ENCODE results near the gene WDR37. TPM values are rescaled to one million over a fixed set of nuclear protein-coding genes. Genes with fewer than 3 reads are reported as not detected.
"Not testable (repeated sequence)": the region's sequence is repeated elsewhere in the genome, so short reads cannot be mapped to it uniquely, and the experiment has no call there.

WDR37 gene
- total RNA-seq, 1 experiment from 2014 or later: 9.6 TPM

GRCh38 chr10:1157615-1157933 lies 101.4 kb downstream of the WDR37 start:
- H3K36me3 ChIP-seq (ENCODE audit: control insufficient read depth, insufficient read depth, low read length): no peaks in the 10 kb centered on the region
- no peak overlapping the region for H3K4me3 ChIP-seq (ENCODE audit: low read depth in 2 of 2, low read length in 2 of 2)
- no TSS peak for BruUV-seq (replicated peaks)
- no peak overlapping the region for H3K27ac ChIP-seq (ENCODE audit: low read length)
- H3K27me3 ChIP-seq (ENCODE audit: control insufficient read depth, insufficient read depth, low read length): no peaks in the 10 kb centered on the region
- in situ Hi-C loops (cut with HindIII; ENCODE audit: low pct_unique_long_range_greater_than_20kb, low sequenced_read_pairs) (no loop called here), intact Hi-C loops (cut with micrococcal nuclease; ENCODE audit: unreplicated experiment) (no loop called here)
- ChIA-PET CTCF (no interaction called here), POLR2A (no interaction called here)
- TF ChIP-seq, protein P1, sequence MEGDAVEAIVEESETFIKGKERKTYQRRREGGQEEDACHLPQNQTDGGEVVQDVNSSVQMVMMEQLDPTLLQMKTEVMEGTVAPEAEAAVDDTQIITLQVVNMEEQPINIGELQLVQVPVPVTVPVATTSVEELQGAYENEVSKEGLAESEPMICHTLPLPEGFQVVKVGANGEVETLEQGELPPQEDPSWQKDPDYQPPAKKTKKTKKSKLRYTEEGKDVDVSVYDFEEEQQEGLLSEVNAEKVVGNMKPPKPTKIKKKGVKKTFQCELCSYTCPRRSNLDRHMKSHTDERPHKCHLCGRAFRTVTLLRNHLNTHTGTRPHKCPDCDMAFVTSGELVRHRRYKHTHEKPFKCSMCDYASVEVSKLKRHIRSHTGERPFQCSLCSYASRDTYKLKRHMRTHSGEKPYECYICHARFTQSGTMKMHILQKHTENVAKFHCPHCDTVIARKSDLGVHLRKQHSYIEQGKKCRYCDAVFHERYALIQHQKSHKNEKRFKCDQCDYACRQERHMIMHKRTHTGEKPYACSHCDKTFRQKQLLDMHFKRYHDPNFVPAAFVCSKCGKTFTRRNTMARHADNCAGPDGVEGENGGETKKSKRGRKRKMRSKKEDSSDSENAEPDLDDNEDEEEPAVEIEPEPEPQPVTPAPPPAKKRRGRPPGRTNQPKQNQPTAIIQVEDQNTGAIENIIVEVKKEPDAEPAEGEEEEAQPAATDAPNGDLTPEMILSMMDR (IDR thresholded peaks at IDR 0.05): no peak
- TF ChIP-seq SIN3A (IDR thresholded peaks at IDR 0.05; ENCODE audit: borderline replicate concordance, insufficient read depth, low read depth, low read length) (no peak), REST (IDR thresholded peaks at IDR 0.05; ENCODE audit: insufficient read depth in 1 of 2, low read depth in 2 of 2, low read length in 1 of 2) (no peak), POLR2AphosphoS5 (IDR thresholded peaks at IDR 0.05; ENCODE audit: low read depth, low read length) (no peak), TCF7L2 (IDR thresholded peaks at IDR 0.05; ENCODE audit: low read depth, low read length) (no peak)
- H3K9me3 ChIP-seq (ENCODE audit: control insufficient read depth, insufficient read depth, low read depth, low read length): no peaks in the 10 kb centered on the region
- no peak for DNase-seq (ENCODE audit: low read depth, low spot score)
- no peaks in the 10 kb centered on the region for H3K4me1 ChIP-seq (ENCODE audit: control insufficient read depth, insufficient read depth, low read length)
- no peak for ATAC-seq

GRCh38 chr10:1158066-1158465 lies 101.9 kb downstream of the WDR37 start:
- ChIA-PET CTCF (no interaction called here), POLR2A (no interaction called here)
- TF ChIP-seq TCF7L2 (IDR thresholded peaks at IDR 0.05; ENCODE audit: low read depth, low read length) (no peak), POLR2AphosphoS5 (IDR thresholded peaks at IDR 0.05; ENCODE audit: low read depth, low read length) (no peak), SIN3A (IDR thresholded peaks at IDR 0.05; ENCODE audit: borderline replicate concordance, insufficient read depth, low read depth, low read length) (no peak)
- TF ChIP-seq, protein P1 (IDR thresholded peaks at IDR 0.05): no peak
- in situ Hi-C loops (cut with HindIII; ENCODE audit: low pct_unique_long_range_greater_than_20kb, low sequenced_read_pairs): no loop called here
- no peaks in the 10 kb centered on the region for H3K36me3 ChIP-seq (ENCODE audit: control insufficient read depth, insufficient read depth, low read length)
- H3K4me3 ChIP-seq (ENCODE audit: low read depth in 2 of 2, low read length in 2 of 2): no peak overlapping the region
- H3K4me1 ChIP-seq (ENCODE audit: control insufficient read depth, insufficient read depth, low read length): no peaks in the 10 kb centered on the region
- DNase-seq (ENCODE audit: low read depth, low spot score) (no peak), ATAC-seq (no peak)
- H3K27ac ChIP-seq (ENCODE audit: low read length): no peak overlapping the region
- no peaks in the 10 kb centered on the region for H3K9me3 ChIP-seq (ENCODE audit: control insufficient read depth, insufficient read depth, low read depth, low read length)
- no TSS peak for BruUV-seq (replicated peaks)
- intact Hi-C loops (cut with micrococcal nuclease; ENCODE audit: unreplicated experiment): no loop called here
- no peaks in the 10 kb centered on the region for H3K27me3 ChIP-seq (ENCODE audit: control insufficient read depth, insufficient read depth, low read length)

DNA sequence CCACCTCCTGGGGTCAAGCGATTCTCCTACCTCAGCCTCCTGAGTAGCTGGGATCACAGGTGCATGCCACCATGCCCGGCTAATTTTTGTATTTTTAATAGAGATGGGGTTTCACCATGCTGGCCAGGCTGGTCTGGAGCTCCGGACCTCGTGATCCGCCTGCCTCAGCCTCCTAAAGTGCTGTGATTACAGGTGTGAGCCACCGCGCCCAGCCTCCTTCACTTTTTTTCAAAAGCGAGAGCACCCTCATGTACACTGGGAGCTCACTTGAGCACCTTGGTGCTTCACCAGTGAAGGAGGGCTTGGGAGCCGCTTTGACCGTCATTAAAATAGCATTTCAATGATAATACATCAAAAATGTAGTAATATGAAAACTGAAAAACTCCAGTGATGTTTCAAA lies 102.4 kb downstream of the WDR37 start:
- DNase-seq (ENCODE audit: low read depth, low spot score); BruUV-seq (replicated peaks); POLR2A ChIA-PET; intact Hi-C loops (cut with micrococcal nuclease; ENCODE audit: unreplicated experiment); H3K4me3 ChIP-seq (ENCODE audit: low read depth in 2 of 2, low read length in 2 of 2); CTCF ChIA-PET; H3K4me1 ChIP-seq (ENCODE audit: control insufficient read depth, insufficient read depth, low read length); ATAC-seq; H3K36me3 ChIP-seq (ENCODE audit: control insufficient read depth, insufficient read depth, low read length); H3K27me3 ChIP-seq (ENCODE audit: control insufficient read depth, insufficient read depth, low read length); in situ Hi-C loops (cut with HindIII; ENCODE audit: low pct_unique_long_range_greater_than_20kb, low sequenced_read_pairs); H3K9me3 ChIP-seq (ENCODE audit: control insufficient read depth, insufficient read depth, low read depth, low read length); H3K27ac ChIP-seq (ENCODE audit: low read length): not testable (repeated sequence)
